ENCODE measurements around the gene MYBPC3.

DNA sequence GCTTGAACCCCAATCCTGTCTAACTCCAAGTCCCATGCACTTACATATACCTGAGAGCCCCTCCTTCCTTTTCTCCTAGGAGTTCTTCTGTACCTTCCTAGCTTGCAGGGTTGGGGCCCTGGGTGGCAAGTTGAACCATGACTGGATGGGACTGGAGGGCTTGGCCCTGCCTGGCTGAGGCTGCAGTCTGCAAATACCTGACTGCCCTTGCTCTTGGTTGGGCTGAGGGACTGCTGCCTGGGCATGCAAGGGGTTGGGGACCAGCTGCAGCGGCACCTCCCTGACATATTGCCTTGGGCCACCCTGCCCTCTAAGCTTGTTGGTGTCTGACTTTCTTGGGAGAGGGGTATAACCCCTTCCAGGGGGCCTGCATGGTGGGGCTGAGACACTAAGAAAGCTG is 46.0 kb upstream of the MYBPC3 start:
- no peak for TF ChIP-seq POLR2A (IDR thresholded peaks at IDR 0.05)
- TF ChIP-seq, protein P1, sequence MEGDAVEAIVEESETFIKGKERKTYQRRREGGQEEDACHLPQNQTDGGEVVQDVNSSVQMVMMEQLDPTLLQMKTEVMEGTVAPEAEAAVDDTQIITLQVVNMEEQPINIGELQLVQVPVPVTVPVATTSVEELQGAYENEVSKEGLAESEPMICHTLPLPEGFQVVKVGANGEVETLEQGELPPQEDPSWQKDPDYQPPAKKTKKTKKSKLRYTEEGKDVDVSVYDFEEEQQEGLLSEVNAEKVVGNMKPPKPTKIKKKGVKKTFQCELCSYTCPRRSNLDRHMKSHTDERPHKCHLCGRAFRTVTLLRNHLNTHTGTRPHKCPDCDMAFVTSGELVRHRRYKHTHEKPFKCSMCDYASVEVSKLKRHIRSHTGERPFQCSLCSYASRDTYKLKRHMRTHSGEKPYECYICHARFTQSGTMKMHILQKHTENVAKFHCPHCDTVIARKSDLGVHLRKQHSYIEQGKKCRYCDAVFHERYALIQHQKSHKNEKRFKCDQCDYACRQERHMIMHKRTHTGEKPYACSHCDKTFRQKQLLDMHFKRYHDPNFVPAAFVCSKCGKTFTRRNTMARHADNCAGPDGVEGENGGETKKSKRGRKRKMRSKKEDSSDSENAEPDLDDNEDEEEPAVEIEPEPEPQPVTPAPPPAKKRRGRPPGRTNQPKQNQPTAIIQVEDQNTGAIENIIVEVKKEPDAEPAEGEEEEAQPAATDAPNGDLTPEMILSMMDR (IDR thresholded peaks at IDR 0.05) = no peak
